GM19452 (cell line): ENCODE data around the gene ZFHX2.

ENCODE experiments used
- ATAC-seq: cut with Tn5 transposase; IDR thresholded peaks from one replicate; pipeline ENCODE4 v1.9.1; 2021; ENCODE audit not compliant: unreplicated experiment

The ZFHX2 gene

GRCh38 chr14:23561873-23562821, 10.6 kb upstream of the ZFHX2 start:
- ATAC-seq = no peak

DNA sequence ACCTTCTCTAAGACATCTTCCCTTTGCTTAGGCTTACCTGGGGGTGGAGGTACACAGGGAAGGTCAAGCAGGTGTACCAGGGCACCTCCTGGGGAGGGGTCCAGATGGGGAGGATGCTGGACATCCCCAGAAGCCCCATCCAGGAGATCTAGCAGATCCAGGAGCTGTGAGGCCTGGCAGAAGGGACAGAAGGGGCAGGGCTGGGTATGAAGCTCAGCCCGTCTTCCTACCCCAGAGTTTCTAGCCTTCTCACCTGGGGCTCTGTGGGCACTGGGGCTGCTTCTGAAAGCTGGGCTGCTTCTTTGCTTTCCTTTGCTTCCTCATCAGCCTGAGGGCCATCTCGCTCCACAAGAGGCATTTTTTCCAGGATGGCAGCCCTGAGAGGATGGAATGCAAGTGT, 9.7 kb upstream of the ZFHX2 start:
- ATAC-seq = no peak

- ATAC-seq = no peak
These were observed 8.5 kb upstream of the ZFHX2 start for GRCh38 chr14:23559926-23560520.

GRCh38 chr14:23559010-23559925, 7.7 kb upstream of the ZFHX2 start:
- no peak for ATAC-seq

- ATAC-seq = no peak
These were observed 6.9 kb upstream of the ZFHX2 start for GRCh38 chr14:23558346-23559009.

GRCh38 chr14:23557946-23558345, 6.4 kb upstream of the ZFHX2 start:
- ATAC-seq = no peak

DNA sequence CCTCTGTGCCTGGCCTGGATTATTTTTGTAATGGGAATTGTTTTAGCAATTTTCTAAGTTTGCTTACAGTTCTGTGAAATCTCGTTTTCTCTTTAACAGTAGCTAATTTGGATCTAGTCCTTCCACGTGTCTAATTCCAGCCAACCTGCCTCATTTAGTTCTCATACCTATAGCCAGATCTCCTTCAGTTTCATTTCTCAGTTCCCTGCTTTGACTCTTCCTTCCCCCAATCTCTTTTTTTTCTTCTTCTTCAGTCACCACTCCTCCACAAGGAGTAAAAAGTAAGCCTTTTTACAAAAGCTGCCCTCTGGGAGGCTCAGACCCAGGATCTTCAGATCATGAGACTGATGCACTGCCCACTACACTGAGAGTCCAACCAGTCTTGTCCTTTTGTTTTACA, 6.0 kb upstream of the ZFHX2 start:
- no peak for ATAC-seq

- ATAC-seq = no peak
These were observed 5.3 kb upstream of the ZFHX2 start for GRCh38 chr14:23556700-23557440.

- peak; percentile 86 for ATAC-seq
These were observed 4.5 kb upstream of the ZFHX2 start, which contains the start of gene THTPA for GRCh38 chr14:23555882-23556699. Gene THTPA, plus strand, starts transcription at chr14:23556271. Its CDS starts 487 bp downstream, at chr14:23556758.

DNA sequence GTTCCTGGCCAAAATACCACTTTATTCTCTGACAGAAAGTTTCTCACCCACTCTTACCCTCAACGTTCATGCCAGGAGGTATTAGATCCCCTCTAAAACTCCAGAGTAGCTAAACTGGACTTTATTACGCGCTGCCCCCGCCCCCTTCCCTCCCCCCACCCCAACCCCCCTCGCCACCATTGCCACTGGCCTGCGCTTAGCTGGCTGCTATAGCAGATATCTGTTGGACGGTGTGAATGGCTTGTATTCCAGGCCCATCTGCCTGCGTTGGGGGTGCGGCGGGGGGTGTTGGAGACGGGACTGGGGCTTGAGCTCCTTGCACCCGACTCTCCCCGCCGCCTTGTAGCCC, 3.9 kb upstream of the ZFHX2 start:
- ATAC-seq = no peak

- no peak for ATAC-seq
These were observed 726 bp downstream of the ZFHX2 start for GRCh38 chr14:23550812-23551265.

GRCh38 chr14:23550131-23550811, 1.3 kb downstream of the ZFHX2 start:
- no peak for ATAC-seq

DNA sequence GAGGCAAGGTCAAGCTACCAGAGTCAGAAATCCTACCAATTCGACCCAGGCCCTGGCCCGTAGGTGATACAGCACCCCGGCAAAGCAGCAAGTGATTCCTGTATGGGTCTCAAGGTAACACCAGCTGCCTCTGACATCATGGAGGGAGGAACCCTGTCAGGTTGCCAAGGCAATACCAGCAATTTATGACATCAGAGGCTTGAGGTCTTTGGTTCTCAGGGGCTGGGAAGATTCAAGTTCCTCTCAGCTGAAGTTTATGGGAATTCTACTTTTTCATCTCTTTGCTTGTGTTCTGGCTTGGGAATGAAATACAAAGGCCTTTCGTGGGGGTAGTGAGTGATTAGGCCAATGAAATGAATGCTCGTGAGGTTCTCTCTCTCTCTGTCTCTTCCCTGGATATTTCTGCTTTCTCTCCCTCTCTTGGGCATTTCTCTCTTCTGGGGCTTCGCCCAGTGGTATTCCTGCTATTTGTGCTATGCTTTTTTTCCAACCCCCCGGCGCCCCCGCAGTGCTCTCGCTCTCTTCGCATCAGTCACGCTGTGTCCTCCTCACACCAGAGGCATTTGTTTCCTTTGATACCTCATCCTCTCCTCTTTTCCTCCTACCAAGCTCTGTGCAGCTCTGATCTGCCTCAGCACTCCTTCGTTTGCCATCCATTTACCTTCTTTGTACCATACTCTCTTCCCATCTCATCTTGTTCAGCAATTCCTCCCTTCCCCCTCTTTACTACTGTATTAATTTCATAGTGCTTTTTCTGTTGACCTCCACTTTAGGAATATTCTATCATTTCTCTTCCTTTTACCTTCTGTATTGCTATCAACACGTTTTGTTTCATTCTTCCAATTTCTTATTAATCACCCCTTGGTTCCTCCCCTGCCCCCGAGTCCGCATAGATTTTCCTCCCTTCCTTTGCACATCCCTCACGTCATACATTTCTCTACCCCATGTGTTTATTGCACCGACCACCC, 2.9 kb downstream of the ZFHX2 start:
- no peak for ATAC-seq

- ATAC-seq = no peak
These were observed 3.6 kb downstream of the ZFHX2 start for GRCh38 chr14:23547924-23548323.

GRCh38 chr14:23546450-23547035, 5.0 kb downstream of the ZFHX2 start:
- ATAC-seq = no peak

- ATAC-seq = no peak
These were observed 5.7 kb downstream of the ZFHX2 start for GRCh38 chr14:23545740-23546365.
